Stimulated activated CD4-positive, alpha-beta T cell treated with anti-CD3 and anti-CD28 coated beads, Interleukin-2, amount 100 ng/mL, for 48 hours (primary cell): ENCODE results near the gene PRDM8.

Experiments
- DNase-seq, 2 donors: peaks; one replicate each; pipeline ENCODE4 v3.0.0-alpha.2; 2020

The PRDM8 gene

DNA sequence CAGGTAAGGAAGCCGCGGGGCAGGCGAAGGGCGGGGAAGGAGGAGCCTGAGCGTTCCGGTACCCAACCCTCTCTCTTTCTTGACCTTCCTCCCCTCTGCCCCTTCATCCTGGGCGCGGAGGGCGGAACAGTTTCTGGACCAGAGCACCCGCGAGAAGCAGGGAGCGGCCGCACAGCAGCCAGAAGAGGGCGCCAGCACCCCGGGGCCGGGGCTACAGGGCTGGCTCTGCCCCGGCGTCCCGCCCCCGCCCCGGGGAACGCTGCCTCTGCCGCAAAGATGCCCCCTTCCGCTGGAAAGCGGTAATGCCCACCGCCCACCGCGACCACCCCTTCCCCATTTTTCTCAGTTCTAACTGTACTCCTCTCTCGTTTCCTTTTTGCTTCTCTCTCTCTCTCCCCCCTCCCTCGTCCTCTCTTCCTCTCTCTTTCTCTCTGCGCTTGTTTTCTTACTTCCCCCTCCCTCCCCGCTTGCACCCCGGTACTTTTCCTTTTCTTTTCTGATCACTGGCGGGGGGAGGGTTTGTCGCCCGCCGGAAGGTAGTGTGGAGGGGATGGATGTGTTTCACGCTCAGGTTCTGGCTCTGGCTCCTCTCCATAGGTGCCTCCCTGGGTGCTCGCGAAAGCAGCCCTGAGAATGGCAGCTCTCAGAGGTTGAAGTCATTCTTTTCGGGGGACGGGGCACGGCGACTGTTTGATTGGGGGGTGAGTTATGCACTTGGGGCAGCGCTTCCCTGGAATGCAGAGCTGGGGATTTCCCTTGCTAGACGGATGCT, 13.1 kb upstream of the PRDM8 start:
- peak; percentile 93 to 95 for DNase-seq

GRCh38 chr4:80184825-80185756, 12.2 kb upstream of the PRDM8 start:
- no peak for DNase-seq

DNA sequence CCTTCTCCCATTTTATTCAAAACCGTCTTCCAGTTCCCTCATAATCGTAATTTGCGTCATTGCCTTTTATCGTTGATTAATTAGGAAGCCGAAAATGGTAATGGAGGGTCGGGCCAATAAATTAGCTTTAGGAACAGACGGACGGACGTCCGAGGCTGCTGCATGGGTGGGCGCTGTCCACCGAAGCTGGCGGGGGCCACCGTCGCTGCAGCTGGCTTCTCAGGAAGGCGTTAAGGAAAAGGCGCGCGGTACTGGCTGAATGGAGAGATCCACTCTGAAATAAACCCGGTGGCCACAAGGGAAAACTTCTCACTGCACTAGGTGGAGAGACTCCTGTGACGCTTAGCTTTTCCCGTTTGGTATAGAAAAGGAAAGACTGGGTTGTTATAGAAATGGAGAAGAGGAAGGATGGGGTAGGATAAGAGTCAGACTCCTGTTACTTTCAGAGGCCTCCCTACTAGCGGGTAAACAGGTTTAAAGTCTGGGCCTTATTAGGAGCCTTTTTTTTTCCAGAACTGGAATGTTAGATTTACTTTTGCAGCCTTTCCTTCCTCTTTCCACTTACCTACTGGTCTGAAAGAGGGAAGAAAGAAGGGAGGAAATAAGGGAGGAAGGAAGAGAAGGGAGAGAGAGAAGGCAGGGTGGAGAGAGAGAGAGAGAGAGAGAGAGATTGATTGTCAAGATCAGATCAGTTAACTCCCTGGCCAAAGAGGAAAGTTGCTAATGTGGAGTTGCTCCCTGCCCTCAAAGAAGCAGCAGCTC, 11.3 kb upstream of the PRDM8 start:
- DNase-seq = no peak

- no peak for DNase-seq
These were observed 10.6 kb upstream of the PRDM8 start for GRCh38 chr4:80186676-80187075.

GRCh38 chr4:80187677-80188076, 9.6 kb upstream of the PRDM8 start:
- DNase-seq = no peak

DNA sequence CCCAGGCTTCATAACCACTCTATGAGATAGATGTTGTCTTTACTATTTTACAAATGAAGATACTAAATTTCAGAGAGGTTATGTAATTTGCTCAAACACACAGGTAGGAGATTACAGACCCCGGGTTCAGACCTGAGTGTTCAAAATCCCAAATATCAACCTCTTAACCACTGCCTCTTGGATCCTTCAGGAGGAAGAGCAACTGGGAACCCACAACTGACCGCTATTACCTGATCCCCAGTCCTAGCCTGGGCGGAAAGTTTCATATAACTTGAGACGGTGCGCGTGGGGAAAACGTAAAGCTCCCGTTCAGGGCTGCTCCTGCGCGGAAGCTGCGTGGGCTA, 8.9 kb upstream of the PRDM8 start:
- DNase-seq = no peak

DNA sequence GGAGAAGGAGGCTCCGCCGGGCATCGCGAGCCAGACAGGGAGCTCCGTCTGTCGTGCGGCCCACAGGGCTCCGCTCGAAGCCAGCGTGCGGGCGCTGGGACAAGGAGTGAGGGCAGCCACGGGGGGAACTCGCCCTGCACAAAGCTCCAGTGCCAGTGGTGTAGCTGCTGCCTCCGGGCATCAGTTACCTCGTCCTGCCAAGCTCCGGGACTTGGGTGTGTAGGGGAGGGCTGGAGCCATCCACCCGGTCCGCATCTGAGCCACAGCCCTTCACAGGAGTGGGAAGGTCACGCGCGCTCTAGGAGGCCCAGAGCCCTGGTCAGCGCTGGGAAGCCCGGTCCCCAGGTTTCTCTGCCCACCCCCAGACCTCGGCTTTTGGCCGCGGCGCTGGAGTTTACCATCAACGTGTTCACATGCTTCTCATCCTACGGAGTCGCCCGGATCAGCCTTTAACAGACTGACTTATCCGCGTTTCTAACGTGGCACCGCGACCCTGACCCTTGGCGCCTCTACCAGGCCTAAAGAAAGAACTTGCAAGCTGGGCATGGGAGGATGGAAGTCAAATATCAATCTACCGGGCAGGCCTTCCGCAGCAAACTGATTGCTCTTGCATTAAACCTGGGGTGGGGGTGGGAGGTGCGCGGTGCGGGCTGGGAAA, 8.4 kb upstream of the PRDM8 start:
- DNase-seq = no peak

DNA sequence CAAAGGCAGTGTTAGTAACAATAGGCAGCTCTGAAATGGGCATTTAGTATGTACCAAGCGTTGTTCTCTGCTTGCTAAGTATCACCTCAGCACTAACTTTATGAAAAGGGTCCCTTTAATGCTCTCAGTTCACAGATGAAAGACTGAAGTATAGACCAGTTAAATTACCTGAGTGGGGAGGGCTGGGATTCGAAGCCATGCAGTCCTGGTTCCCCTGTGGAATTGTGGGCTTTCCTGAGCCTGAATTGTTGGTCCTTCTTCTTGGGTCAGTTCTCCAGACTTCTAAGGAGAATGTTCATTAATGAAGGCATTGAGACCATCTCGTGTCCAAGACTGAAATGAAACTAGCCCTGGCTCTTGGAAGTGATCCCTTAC, 7.7 kb upstream of the PRDM8 start:
- no peak for DNase-seq

DNA sequence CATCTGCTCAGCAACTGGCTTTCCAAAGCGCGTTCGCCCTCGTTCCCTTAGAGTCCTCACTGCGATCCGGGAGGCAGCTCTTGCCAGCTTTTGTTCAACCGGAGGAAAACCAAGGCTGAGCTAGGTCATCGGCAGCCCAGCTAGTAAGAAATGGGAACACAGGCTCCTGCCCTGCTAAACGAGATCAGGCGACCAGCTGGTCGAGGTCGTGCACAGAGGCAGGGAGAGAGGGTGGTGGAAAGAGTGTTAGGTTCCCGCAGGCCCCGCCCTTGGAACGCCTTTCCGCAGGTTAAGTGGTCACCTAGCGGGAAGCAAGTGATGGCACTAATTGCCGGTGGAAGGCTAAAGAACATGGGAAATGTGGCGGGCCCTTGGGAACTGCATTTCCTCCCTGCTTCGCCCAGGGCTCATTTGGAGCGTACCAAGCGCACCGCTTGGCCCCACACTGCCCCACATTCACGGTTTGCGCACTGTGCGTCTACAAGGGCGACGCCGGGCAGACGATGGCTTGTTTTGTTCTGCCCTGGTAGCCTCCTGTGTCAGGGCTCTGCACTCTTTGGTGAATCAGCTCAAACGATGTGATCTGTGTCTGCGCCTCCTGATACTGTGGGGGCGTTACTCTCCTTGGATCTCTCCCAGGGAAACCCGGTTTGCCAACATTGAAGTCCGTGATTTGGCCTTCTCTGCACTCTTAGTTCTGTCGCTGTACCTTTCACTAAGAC, 7.2 kb upstream of the PRDM8 start:
- DNase-seq = no peak

DNA sequence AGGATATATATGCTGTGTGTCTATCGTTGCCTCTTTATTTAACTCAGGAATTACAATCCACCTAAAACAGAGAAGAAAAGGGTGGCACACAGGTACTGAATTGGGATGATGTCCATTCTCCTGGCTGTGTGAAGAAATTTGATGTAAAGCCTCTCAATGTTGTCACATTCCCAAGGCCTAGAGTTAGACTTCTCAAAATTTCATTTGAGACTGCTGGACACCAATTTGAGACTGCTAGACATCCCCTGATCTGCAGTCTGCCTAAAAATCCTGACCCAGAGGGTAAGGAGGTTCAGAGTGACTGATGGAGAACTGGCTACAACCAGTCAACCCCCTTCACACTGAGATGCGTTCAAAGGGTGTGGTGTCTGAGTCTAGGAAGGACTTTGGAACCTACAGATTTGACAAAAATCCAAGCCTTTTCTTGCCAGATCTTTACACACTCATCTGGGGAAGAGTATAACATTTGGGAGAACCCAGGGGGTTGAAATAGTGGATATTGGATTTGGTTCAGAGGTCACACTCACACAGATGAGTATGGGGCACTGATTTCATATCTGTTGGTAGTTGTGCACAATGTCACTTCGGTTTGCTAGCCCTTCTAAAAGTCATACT, 4.9 kb upstream of the PRDM8 start:
- no peak for DNase-seq

- DNase-seq = no peak
These were observed 4.4 kb upstream of the PRDM8 start for GRCh38 chr4:80192937-80193336.

DNA sequence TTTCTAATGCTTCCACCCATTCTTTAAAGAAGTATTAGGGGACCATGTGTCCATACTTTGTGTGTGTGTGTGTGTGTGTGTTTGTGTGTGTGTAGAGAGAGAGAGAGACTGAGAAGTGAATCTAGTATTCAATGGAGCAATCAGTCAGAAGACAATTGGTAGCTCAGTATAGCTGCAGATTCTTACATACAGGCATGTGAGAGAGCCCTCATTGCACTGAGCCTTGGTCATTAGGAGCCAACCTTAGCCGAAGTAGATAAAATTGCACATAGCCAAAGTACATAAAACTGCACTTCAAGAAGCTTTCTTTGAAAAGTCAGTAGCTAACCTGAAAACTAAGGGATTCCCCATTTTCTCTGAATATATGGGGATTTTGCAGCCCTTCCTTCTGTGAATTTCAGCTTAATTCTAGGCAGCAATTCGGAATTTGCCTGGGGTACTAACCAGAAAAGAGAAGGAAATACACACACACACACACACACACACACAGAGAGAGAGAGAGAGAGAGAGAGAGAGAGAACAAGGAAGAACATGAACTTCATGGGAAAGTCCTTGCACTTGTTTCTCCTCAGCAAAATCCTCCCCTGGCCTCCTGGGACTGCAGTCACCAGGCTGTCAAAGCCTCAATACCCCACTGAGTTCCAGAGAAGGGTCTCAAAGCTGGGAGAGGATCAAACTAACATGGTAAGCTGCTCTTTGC, 1.7 kb upstream of the PRDM8 start:
- DNase-seq = no peak

DNA sequence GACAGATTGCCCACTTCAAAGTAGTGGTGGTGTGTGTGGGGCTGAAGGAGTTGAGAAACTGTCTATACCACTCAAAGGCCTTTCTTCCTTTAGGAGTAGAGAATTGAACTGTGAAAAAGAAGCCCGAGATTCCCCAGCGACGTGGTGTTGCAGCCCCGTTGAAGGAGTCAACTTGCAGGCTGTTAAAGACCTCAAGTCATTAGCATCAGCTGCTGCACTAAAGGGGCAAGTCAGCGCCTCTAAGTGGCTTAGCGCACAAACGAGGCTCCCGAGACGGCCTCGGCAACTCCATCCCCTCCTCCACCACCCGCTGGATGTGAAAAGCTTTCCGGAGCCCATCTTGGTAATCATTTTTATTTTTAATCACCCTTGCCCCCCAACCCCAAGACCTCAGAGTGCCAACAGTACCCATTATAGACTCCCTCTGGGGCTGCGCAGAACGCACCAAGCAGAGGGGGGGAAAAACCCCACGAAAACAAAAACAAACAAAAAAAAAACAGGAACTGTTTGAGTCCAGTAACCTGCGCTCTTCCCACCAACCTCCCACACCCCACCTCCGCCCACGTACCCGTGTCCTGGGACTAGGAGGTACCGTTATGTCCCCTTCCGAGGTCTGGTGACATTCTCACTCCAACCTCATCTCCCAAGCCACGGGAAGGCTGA, 913 bp upstream of the PRDM8 start:
- DNase-seq = no peak

DNA sequence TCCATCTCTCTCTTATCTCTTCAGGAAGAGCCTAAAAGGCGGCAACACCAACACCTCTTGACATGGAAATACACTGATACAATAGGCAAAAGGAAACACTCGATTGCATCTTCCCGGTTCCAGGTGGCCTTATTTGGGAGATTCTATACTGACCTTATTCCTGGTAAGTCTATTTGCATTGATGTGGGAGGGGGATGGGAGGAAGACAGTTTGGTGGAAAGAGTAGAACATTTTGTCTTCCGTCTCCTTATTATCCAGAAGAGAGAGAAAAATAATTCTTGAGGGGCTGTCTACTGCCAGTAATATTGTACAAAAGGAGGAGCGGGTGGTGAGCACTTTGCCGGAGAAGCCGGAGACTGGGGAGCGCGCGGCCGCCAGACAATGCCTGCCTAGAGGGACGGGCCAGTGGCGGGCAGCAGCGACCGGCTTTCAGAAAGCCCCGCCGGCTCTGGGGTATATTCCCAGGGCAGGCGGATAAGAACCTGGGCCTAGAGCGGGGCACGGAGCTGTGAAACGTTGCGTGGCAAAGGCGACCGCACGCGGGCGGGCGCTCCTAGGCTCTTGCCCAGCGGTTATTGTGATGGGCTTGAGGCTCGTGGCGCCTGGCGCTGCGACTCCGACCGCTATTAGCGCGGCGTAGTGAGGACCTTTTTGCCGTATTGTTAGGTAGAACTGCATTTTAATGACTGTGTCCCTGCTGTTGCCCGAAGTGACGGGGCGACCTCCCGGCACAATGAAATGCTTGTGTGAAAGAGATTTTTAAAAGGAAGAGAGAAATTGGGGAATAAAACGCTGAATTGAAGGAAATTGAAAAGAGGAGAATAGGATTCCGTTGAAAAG, 518 bp downstream of the PRDM8 start:
- DNase-seq = no peak

- no peak for DNase-seq
These were observed 1.1 kb downstream of the PRDM8 start for GRCh38 chr4:80198441-80198837.

GRCh38 chr4:80199004-80199560, 1.8 kb downstream of the PRDM8 start:
- DNase-seq = no peak

DNA sequence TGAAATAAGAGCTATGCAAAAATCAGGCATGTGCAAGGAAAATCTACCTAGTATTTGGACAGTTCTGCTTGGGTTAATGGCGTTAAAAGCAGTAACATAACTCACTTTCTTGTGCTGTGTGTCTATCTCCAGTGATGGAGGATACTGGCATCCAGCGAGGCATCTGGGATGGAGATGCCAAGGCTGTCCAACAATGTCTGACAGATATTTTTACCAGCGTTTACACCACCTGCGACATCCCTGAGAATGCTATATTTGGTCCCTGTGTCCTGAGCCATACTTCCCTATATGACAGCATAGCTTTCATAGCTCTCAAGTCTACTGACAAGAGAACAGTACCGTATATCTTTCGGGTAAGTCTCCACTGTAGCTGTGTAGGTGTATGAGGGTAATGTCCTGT, 2.6 kb downstream of the PRDM8 start:
- DNase-seq = no peak

- DNase-seq = peak in 1 of 2 donors; percentile 33
These were observed 4.2 kb downstream of the PRDM8 start for GRCh38 chr4:80201252-80202151.
